SHP77 treated with DMSO at 0.1 percent for 48 hours (cell line): ENCODE measurements around the gene MYO16.
A peak's percentile ranks its signal among the peaks of the same experiment; 100 is the strongest.

Experiments used
- DNase-seq: peaks from one replicate; lab custom pipeline; 2025; lab: John Stamatoyannopoulos, UW

The MYO16 gene

GRCh38 chr13:109243311-109243951 is 614.0 kb downstream of the MYO16 start:
- peak; percentile 22 for DNase-seq

DNA sequence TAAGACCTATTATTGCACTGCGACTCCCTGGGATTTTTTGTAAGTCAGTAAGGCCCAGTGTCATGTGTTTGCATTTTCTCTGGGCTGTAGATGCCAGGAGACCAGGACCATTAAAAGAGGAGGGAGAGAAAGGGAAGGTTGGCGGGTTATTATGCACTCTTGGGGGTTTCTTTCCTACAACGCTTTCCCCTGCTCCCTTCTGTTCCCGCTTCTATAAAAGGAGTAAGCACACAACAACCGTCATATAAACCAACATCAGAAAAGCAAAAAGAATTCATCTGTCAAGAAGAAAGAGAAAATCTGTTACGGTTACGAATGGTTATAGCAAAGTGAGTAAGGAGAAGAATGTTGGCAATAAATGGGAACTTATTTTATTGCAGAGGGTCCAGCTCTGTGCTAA is 615.2 kb downstream of the MYO16 start:
- no peak for DNase-seq

GRCh38 chr13:109246001-109246400 is 616.6 kb downstream of the MYO16 start:
- DNase-seq, result no peak

DNA sequence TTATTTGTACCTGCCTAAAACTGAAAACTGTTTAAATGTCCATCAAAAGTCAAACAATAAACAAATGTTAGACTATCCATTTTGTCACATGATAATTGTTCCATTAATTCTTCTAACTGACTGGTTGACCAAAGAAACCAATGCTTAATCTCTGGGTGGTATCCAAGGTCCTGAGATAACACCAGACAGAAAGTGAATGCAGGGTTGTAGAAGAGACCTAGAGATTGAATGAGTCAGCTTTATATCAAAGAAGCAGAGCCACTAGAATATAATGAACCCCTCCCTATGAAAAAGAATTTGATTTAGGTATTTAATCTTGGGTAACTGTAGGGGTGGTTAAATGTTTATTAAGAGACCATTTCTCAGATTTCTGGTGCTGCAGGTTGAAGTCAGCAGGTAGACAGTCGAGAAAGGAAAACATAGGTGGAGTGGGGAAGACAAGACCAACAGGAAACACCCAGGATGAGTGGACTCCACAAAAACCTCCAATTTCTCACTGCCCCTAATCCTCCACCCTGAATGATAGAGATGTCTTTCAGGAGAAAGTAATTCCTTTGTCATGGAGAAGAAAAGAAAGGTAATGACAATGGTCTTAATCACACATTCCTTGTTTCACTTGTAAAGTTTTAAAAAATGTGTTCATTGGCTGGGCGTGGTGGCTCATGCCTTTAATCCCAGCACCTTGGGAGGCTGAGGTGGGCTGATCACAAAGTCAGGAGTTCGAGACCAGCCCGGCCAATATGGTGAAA is 620.5 kb downstream of the MYO16 start:
- no peak for DNase-seq

DNA sequence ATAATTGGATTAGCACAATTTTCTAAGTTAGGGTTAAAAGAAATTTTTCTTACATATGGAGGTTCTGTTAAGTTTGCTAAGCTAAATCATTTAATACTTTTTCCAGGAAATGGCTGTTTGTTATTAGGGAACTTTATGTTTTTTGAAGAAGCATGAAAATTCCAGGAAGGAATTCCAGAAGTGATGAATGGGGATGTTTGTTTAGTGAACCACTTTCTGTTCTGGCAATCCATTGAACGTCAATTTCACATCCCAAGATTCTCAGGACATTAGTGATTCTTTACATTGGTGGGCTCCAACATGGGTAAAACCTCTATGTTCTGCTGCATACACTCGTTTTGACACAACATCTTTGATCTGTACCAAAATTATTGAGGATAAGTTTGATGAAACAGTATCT is 622.5 kb downstream of the MYO16 start:
- no peak for DNase-seq

DNA sequence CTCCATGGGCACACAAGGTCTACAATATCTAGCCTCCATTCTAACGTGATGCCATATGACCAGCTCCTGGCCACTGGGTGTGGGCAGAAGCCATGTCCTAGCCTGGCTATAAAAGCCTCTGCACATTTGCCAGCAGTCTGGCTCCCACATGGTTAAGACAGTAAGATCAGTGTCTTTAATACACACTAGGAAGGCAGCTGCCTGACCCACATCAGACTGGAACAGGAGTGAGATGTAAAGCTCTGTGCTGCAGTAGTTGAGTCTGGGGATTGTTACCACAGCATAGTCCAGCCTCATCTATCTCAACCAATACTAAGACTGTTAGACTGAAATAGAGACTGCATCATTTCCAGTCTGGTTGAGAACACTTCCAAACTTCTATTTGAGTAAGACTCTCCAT is 623.9 kb downstream of the MYO16 start:
- no peak for DNase-seq

DNA sequence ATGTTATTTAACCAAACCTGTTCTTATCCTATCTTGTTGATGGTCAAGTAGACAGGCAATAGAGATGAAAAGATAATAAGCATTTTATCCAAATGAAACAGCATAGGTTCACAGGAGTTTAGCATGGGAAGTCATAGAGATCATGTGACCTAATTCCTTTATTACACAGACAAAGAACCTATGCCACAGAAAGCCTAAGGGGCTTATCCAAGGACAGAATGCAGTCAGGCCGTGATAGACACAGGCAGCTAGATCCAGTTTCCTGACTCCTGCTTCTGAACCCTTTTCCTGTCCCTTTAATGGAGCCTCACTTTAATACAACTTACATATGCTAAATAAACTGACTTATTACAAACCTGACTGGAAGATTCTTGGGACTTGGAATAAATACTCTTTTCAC is 624.9 kb downstream of the MYO16 start:
- no peak for DNase-seq

DNA sequence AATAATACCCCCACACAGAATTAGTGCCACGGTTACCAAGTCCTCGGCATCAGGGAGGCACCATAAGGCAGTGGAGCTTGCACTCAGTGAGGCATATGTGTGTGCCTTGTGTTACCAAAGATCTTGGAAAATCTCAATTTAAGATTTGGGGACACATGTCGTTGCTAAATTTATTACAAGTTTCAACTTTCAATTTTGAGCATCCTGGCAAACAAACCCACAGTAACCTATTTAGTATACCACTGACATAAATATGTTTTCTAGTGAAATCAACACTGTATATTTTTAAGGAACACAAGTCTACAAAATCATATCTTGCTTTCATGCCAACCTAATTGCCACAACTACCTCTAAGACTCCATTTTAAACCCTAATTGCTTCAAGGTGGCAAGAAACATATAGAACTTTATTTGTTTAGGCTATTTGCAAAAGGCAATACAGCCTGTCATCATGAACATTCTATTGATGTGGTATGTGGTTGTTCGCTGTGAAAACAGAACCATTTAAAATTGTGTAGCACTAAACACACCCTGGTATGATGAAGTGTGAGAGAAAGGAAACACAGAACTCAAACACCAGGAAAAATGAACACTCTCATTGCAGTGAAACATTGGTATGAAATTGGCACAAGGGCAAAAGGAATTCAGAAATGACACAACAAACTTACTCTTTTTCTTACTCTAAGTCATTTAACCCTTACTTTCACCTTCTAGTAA is 625.9 kb downstream of the MYO16 start:
- no peak for DNase-seq

GRCh38 chr13:109256866-109257760 is 627.7 kb downstream of the MYO16 start:
- DNase-seq, result no peak
